PFSK-1 (cell line): ENCODE results near the gene F5.

Experiments used
- POLR2AphosphoS5 ChIP-seq: IDR thresholded peaks from 2 replicates; pipeline ENCODE4 v1.6.1; 2012; ENCODE audit warnings: low read depth, mild to moderate bottlenecking, control low read depth, low read length, moderate library complexity
- SIN3A ChIP-seq: IDR thresholded peaks from 2 replicates; pipeline ENCODE4 v1.6.1; 2012; ENCODE audit warnings: mild to moderate bottlenecking, low read length, moderate library complexity, borderline replicate concordance; ENCODE audit not compliant: insufficient read depth
- TAF1 ChIP-seq: IDR thresholded peaks from 2 replicates; pipeline ENCODE4 v1.6.1; 2012; ENCODE audit warnings: low read length, control low read depth, borderline replicate concordance; ENCODE audit not compliant: insufficient read depth
- TF ChIP-seq, protein P1 (sequence below), 2 experiments: IDR thresholded peaks; 2 replicates each; pipeline versions ENCODE4 v1.6.1 to v1.8.0; 2011 to 2012; ENCODE audit warnings: low read depth in 2 of 2, low read length in 2 of 2, control low read depth in 1 of 2, inconsistent platforms in 1 of 2, mild to moderate bottlenecking in 1 of 2, moderate library complexity in 1 of 2; ENCODE audit not compliant: insufficient read depth in 1 of 2

- TF ChIP-seq POLR2AphosphoS5 (no peak), SIN3A (no peak), TAF1 (no peak)
- TF ChIP-seq, protein P1, sequence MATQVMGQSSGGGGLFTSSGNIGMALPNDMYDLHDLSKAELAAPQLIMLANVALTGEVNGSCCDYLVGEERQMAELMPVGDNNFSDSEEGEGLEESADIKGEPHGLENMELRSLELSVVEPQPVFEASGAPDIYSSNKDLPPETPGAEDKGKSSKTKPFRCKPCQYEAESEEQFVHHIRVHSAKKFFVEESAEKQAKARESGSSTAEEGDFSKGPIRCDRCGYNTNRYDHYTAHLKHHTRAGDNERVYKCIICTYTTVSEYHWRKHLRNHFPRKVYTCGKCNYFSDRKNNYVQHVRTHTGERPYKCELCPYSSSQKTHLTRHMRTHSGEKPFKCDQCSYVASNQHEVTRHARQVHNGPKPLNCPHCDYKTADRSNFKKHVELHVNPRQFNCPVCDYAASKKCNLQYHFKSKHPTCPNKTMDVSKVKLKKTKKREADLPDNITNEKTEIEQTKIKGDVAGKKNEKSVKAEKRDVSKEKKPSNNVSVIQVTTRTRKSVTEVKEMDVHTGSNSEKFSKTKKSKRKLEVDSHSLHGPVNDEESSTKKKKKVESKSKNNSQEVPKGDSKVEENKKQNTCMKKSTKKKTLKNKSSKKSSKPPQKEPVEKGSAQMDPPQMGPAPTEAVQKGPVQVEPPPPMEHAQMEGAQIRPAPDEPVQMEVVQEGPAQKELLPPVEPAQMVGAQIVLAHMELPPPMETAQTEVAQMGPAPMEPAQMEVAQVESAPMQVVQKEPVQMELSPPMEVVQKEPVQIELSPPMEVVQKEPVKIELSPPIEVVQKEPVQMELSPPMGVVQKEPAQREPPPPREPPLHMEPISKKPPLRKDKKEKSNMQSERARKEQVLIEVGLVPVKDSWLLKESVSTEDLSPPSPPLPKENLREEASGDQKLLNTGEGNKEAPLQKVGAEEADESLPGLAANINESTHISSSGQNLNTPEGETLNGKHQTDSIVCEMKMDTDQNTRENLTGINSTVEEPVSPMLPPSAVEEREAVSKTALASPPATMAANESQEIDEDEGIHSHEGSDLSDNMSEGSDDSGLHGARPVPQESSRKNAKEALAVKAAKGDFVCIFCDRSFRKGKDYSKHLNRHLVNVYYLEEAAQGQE (IDR thresholded peaks at IDR 0.05; ENCODE audit: insufficient read depth in 1 of 2, low read depth in 2 of 2, low read length in 2 of 2): no peak
Observed at GRCh38 chr1:169561692-169562091, 24.6 kb downstream of the F5 start.
